Ascending aorta (tissue), 2 donors: ENCODE measurements around the gene SIRT4. TPM values are rescaled to one million over a fixed set of nuclear protein-coding genes. Genes with fewer than 3 reads are reported as not detected.

Experiments
- DNase-seq, 2 donors: peaks; one replicate each; pipeline ENCODE4 v3.0.0-alpha.2; 2019; ENCODE audit warnings: low spot score in 2 of 2
- H3K27ac ChIP-seq, 2 donors: fragments of 200-600 bp; sonication (generic); one replicate each; pipeline ENCODE4 v1.5.1; 2016 to 2017; ENCODE audit warnings: mild to moderate bottlenecking in 1 of 2
- H3K27me3 ChIP-seq: fragments of 200-600 bp; sonication (generic); one replicate; pipeline ENCODE4 v1.5.1; 2017
- H3K36me3 ChIP-seq, 2 donors: fragments of 200-600 bp; sonication (generic); one replicate each; pipeline ENCODE4 v1.5.1; 2016
- H3K4me1 ChIP-seq, 2 donors: fragments of 200-600 bp; sonication (generic); one replicate each; pipeline ENCODE4 v1.5.1; 2016 to 2017; ENCODE audit warnings: mild to moderate bottlenecking in 1 of 2
- H3K4me3 ChIP-seq, 2 donors: fragments of 200-600 bp; sonication (generic); one replicate each; pipeline ENCODE4 v1.5.1; 2016 to 2017; ENCODE audit warnings: mild to moderate bottlenecking in 1 of 2
- H3K9me3 ChIP-seq, 2 donors: fragments of 200-600 bp; sonication (generic); one replicate each; pipeline ENCODE4 v1.5.1; 2016
- CTCF ChIP-seq, 3 experiments: fragments of 200-600 bp in 2 of 3; fragments of 450-650 bp in 1 of 3; sonication (generic) in 2 of 3; IDR thresholded peaks; one replicate each; pipeline ENCODE4 v1.5.1; 2016 to 2019; ENCODE audit warnings: antibody characterized with exemption in 3 of 3, mild to moderate bottlenecking in 1 of 3, moderate library complexity in 1 of 3
- intact Hi-C: fragments of 100-400 bp; cut with DNase I; formaldehyde crosslinking; loops from one replicate; pipeline ENCODE4 v1.15.1; 2023
- total RNA-seq: library from RNA; depleted of rRNA; stranded (reverse); fragments of >200 nt; gene quantifications from one replicate; pipeline ENCODE4 v1.1.0, GENCODE V29; 2016

The SIRT4 gene
- total RNA-seq, 1 donor from 2014 or later: not detected

GRCh38 chr12:120346031-120346430, 43.9 kb downstream of the SIRT4 start:
- DNase-seq: no peak
- H3K36me3 ChIP-seq: no peaks in the 10 kb centered on the region
- H3K4me1 ChIP-seq: peaks cover 0 to 2% of the 10 kb centered on the region in 2 donors
- no peak for TF ChIP-seq CTCF (IDR thresholded peaks at IDR 0.05)
- H3K4me3 ChIP-seq: no peak overlapping the region
- H3K27me3 ChIP-seq: no peaks in the 10 kb centered on the region
- H3K9me3 ChIP-seq: no peaks in the 10 kb centered on the region
- no peak overlapping the region for H3K27ac ChIP-seq
- intact Hi-C loops: no loop called here

DNA sequence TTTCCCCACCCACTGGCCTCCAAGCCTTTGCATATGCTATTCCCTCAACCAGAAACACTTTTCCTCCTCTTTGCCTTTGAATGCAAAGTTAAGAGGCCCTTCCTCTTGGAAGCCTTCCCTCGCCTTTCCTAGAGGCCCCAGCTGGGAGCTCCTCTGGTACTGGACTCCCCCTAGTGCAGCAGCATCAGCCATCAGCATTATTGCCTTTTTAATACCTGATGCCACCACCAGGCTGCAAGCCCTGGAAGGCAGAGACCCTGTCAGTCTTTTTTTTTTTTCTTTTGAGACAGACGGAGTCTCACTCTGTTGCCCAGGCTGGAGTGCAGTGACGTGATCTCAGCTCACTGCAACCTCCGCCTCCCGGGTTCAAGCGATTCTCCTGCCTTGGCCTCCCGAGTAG, 44.6 kb downstream of the SIRT4 start:
- intact Hi-C loops: no loop called here
- no peaks in the 10 kb centered on the region for H3K9me3 ChIP-seq
- no peak overlapping the region for H3K4me3 ChIP-seq

GRCh38 chr12:120347766-120348165, 45.6 kb downstream of the SIRT4 start:
- H3K4me3 ChIP-seq: no peak overlapping the region
- TF ChIP-seq CTCF (IDR thresholded peaks at IDR 0.05): no peak
- intact Hi-C loops: no loop called here

More for the DNA sequence above, 44.6 kb downstream of the SIRT4 start:
- H3K4me1 ChIP-seq: peaks cover 0 to 2% of the 10 kb centered on the region in 2 donors
- no peaks in the 10 kb centered on the region for H3K27me3 ChIP-seq
- no peaks in the 10 kb centered on the region for H3K36me3 ChIP-seq
- no peak for DNase-seq
- no peak for TF ChIP-seq CTCF (IDR thresholded peaks at IDR 0.05)
- no peak overlapping the region for H3K27ac ChIP-seq

GRCh38 chr12:120350576-120351350, 48.6 kb downstream of the SIRT4 start:
- no peak for TF ChIP-seq CTCF (IDR thresholded peaks at IDR 0.05)
- H3K4me3 ChIP-seq: peak overlapping the region; percentile 19 to 40
- H3K36me3 ChIP-seq: no peaks in the 10 kb centered on the region
- DNase-seq: no peak
- H3K9me3 ChIP-seq: no peaks in the 10 kb centered on the region
- no peak overlapping the region for H3K27ac ChIP-seq
- H3K27me3 ChIP-seq: no peaks in the 10 kb centered on the region
- peaks cover 0 to 2% of the 10 kb centered on the region in 2 donors for H3K4me1 ChIP-seq
- intact Hi-C loops: no loop called here

More at GRCh38 chr12:120347766-120348165, 45.6 kb downstream of the SIRT4 start:
- Histone ChIP-seq H3K27me3 (no peaks in the 10 kb centered on the region), H3K36me3 (no peaks in the 10 kb centered on the region), H3K4me1 (peaks cover 0 to 2% of the 10 kb centered on the region in 2 donors), H3K9me3 (no peaks in the 10 kb centered on the region), H3K27ac (no peak overlapping the region)
- DNase-seq: no peak

- DNase-seq: no peak
- no peaks in the 10 kb centered on the region for H3K9me3 ChIP-seq
Measured at GRCh38 chr12:120352117-120352516, 50.0 kb downstream of the SIRT4 start.

More at GRCh38 chr12:120352117-120352516, 50.0 kb downstream of the SIRT4 start:
- Histone ChIP-seq H3K4me1 (peaks cover 0 to 2% of the 10 kb centered on the region in 2 donors), H3K27me3 (no peaks in the 10 kb centered on the region), H3K4me3 (no peak overlapping the region), H3K27ac (no peak overlapping the region), H3K36me3 (no peaks in the 10 kb centered on the region)
- intact Hi-C loops: no loop called here
- no peak for TF ChIP-seq CTCF (IDR thresholded peaks at IDR 0.05)
